Measurements from ENCODE around the gene IL19.

Gene IL19

DNA sequence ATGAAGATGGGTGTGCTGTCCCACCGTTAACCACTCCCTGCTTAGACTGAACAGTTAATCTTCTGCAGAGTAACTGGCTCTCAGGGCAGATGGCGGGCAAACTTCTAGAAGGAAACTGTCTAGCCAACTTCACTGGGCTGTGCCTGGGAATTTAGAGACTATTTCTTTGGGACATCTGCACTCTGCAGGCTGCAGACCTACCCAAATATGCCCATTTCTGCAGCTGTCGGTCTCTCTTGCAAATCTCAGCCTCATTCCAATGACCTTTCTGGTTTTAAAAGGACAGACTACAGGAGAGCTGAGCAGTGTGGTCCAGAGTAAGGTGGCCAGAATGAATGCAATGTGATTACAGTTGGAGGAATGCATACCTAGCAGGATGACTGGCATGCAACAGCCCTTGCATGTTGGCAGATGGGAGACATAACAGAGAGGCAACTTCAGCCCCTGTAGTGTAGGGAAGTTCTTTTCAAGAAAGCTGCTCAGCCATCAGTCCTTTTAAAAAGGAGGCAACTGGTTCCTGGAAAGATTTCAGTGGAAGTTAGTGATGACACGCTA is 68.5 kb downstream of the IL19 start:
- H3K36me3 ChIP-seq (ENCODE audit: control insufficient read depth, insufficient read depth, low read length) = no peaks in the 10 kb centered on the region
- no peak overlapping the region for H3K27ac ChIP-seq (ENCODE audit: insufficient read depth, low read length, poor library complexity, severe bottlenecking)
- no peak overlapping the region for H3K4me3 ChIP-seq (ENCODE audit: insufficient read depth, low read depth, low read length, poor library complexity, severe bottlenecking)
- H3K27me3 ChIP-seq (replicated peaks; ENCODE audit: control insufficient read depth, insufficient read depth, low read length, poor library complexity, severe bottlenecking) = no peaks in the 10 kb centered on the region
- no peaks in the 10 kb centered on the region for H3K4me1 ChIP-seq (ENCODE audit: control insufficient read depth, insufficient read depth, low read length, poor library complexity, severe bottlenecking)
- DNase-seq = no peak
- no peaks in the 10 kb centered on the region for H3K9me3 ChIP-seq (ENCODE audit: control insufficient read depth, low read length)

DNA sequence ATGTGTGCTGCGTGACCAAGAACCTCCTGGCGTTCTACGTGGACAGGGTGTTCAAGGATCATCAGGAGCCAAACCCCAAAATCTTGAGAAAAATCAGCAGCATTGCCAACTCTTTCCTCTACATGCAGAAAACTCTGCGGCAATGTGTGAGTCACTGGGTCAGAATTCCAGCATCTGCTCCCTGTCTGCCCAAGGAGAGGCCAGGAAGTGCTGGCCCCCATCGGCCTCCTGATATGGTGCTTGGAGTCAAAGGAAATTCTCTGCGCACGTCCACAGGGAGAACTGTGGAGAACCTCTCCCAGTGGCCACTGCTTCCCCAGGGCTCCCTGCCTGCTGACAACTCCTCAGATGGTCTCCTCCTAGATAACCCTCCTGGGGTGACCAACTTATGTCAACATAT is 69.3 kb downstream of the IL19 start:
- Histone ChIP-seq H3K4me1 (ENCODE audit: control insufficient read depth, insufficient read depth, low read length, poor library complexity, severe bottlenecking) (no peaks in the 10 kb centered on the region), H3K27ac (ENCODE audit: insufficient read depth, low read length, poor library complexity, severe bottlenecking) (no peak overlapping the region), H3K36me3 (ENCODE audit: control insufficient read depth, insufficient read depth, low read length) (no peaks in the 10 kb centered on the region), H3K27me3 (replicated peaks; ENCODE audit: control insufficient read depth, insufficient read depth, low read length, poor library complexity, severe bottlenecking) (no peaks in the 10 kb centered on the region), H3K4me3 (ENCODE audit: insufficient read depth, low read depth, low read length, poor library complexity, severe bottlenecking) (no peak overlapping the region), H3K9me3 (ENCODE audit: control insufficient read depth, low read length) (no peaks in the 10 kb centered on the region)
- DNase-seq = no peak

DNA sequence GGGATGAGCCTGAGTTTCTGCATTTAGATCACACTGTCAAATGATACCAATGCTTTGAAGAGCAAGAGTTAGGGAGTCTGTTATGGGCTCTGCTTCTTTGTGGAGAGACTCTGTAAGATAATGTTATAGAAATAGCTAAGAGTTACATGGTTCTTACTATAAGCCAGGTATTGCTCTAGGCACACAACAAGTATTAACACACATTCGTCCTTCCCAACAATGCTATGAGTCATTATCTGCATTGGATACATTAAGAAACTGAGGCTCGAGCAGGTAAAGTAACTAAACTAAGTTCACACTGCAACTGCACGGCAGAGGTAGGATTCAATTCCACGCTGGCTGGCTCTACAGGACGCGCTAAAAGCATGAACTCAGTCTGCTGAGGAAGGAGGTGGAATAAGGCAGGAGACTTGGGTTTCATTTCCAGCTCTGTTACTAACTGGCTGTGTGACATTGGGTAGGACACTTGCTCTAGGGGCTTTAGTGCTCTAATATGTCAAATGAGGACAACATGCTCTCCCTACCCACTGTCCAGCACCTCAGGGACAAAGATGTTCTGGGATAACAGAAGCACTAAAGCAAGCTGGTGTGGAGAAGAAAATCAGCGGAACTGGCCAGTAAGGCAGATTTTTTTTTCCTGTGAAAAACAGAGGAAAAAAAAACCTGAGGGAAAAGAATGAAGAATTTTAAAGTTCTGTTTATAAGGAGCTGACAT is 71.2 kb downstream of the IL19 start:
- no peak overlapping the region for H3K4me3 ChIP-seq (ENCODE audit: insufficient read depth, low read depth, low read length, poor library complexity, severe bottlenecking)
- H3K27me3 ChIP-seq (replicated peaks; ENCODE audit: control insufficient read depth, insufficient read depth, low read length, poor library complexity, severe bottlenecking) = no peaks in the 10 kb centered on the region
- no peak overlapping the region for H3K27ac ChIP-seq (ENCODE audit: insufficient read depth, low read length, poor library complexity, severe bottlenecking)
- H3K9me3 ChIP-seq (ENCODE audit: control insufficient read depth, low read length) = no peaks in the 10 kb centered on the region
- no peaks in the 10 kb centered on the region for H3K36me3 ChIP-seq (ENCODE audit: control insufficient read depth, insufficient read depth, low read length)
- H3K4me1 ChIP-seq (ENCODE audit: control insufficient read depth, insufficient read depth, low read length, poor library complexity, severe bottlenecking) = no peaks in the 10 kb centered on the region
- no peak for DNase-seq

DNA sequence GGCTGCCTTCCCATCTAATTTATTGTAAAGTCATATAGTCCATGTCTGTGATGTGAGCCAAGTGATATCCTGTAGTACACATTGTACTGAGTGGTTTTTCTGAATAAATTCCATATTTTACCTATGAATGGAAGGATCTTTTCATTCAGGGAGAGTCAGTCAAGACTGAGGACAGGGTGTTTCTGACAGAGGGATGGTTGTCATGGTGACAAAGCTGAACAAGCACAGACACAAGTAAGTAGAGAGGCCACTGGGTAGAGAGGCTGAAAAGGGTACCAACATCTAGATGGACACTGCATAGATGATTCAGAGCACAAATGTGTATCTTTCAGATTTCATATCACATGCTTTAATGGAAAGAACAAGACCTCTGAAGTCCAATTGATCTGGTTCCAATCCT is 72.3 kb downstream of the IL19 start:
- Histone ChIP-seq H3K4me3 (ENCODE audit: insufficient read depth, low read depth, low read length, poor library complexity, severe bottlenecking) (no peak overlapping the region), H3K27ac (ENCODE audit: insufficient read depth, low read length, poor library complexity, severe bottlenecking) (no peak overlapping the region), H3K9me3 (ENCODE audit: control insufficient read depth, low read length) (no peaks in the 10 kb centered on the region), H3K36me3 (ENCODE audit: control insufficient read depth, insufficient read depth, low read length) (no peaks in the 10 kb centered on the region), H3K4me1 (ENCODE audit: control insufficient read depth, insufficient read depth, low read length, poor library complexity, severe bottlenecking) (no peaks in the 10 kb centered on the region), H3K27me3 (replicated peaks; ENCODE audit: control insufficient read depth, insufficient read depth, low read length, poor library complexity, severe bottlenecking) (no peaks in the 10 kb centered on the region)
- DNase-seq = no peak

DNA sequence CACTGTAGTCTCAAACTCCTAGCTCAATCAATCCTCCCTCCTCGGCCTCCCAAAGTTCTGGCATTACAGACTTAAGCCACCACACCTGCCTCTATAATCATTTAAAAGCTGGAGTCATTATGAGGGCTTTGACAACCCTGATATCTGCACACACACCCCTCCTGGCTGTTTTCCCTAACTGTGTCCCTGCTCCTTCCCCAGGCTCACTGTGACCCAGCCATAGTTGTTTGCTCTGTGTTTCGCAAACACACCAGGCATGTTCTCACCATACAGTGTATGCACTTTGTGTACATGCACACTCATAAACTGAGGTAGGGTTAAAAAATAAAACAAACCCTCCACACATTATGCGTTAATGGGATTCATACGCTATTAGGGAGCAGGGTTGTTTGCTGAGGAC is 73.1 kb downstream of the IL19 start:
- Histone ChIP-seq H3K36me3 (ENCODE audit: control insufficient read depth, insufficient read depth, low read length) (no peaks in the 10 kb centered on the region), H3K9me3 (ENCODE audit: control insufficient read depth, low read length) (no peaks in the 10 kb centered on the region), H3K27me3 (replicated peaks; ENCODE audit: control insufficient read depth, insufficient read depth, low read length, poor library complexity, severe bottlenecking) (no peaks in the 10 kb centered on the region), H3K4me1 (ENCODE audit: control insufficient read depth, insufficient read depth, low read length, poor library complexity, severe bottlenecking) (no peaks in the 10 kb centered on the region), H3K27ac (ENCODE audit: insufficient read depth, low read length, poor library complexity, severe bottlenecking) (no peak overlapping the region), H3K4me3 (ENCODE audit: insufficient read depth, low read depth, low read length, poor library complexity, severe bottlenecking) (no peak overlapping the region)
- no peak for DNase-seq

DNA sequence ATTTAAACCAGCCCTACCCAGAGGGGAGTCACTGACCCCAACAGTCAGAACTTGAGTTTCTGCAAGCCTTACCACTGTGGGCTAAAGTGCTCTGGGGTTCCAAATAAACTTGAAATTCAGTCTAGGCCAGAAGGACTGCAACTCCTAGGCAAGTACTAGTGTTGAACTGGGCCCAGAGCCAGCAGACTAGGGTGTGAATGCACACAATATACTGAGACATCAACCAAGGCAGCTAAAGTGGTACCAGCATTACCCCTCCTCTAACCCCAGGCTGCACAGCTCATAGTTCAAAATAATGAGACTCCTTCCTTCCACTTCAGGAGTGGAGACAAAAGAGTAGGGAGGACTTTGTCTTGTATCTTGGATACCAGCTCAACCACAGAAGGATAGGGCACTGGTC is 75.9 kb downstream of the IL19 start:
- Histone ChIP-seq H3K4me1 (ENCODE audit: control insufficient read depth, insufficient read depth, low read length, poor library complexity, severe bottlenecking) (no peaks in the 10 kb centered on the region), H3K27me3 (replicated peaks; ENCODE audit: control insufficient read depth, insufficient read depth, low read length, poor library complexity, severe bottlenecking) (no peaks in the 10 kb centered on the region), H3K27ac (ENCODE audit: insufficient read depth, low read length, poor library complexity, severe bottlenecking) (no peak overlapping the region), H3K9me3 (ENCODE audit: control insufficient read depth, low read length) (no peaks in the 10 kb centered on the region), H3K36me3 (ENCODE audit: control insufficient read depth, insufficient read depth, low read length) (no peaks in the 10 kb centered on the region), H3K4me3 (ENCODE audit: insufficient read depth, low read depth, low read length, poor library complexity, severe bottlenecking) (no peak overlapping the region)
- DNase-seq = no peak

DNA sequence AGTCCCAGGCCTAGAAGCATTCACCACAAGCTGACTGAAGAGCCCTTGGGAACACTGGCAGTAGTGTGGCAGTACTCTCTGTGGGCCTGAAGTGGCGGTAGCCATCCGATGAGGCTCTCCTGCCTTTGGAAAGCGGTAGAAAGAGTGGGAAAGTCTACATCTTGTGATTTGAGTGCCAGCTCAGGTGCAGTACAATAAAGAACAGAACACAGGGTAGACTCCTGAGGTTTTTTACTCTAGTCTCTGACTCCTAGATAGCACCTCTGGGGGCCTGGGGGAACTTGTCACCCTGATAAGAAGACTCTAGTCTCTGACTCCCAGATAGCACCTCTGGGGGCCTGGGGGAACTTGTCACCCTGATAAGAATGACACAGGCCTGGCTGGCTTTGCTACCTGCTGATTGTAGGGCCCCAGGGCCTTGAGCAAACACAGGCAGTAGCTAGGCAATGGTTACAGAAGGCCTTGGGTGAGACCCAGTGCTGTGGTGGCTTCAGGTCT is 76.8 kb downstream of the IL19 start:
- H3K36me3 ChIP-seq (ENCODE audit: control insufficient read depth, insufficient read depth, low read length) = no peaks in the 10 kb centered on the region
- no peaks in the 10 kb centered on the region for H3K27me3 ChIP-seq (replicated peaks; ENCODE audit: control insufficient read depth, insufficient read depth, low read length, poor library complexity, severe bottlenecking)
- no peak overlapping the region for H3K4me3 ChIP-seq (ENCODE audit: insufficient read depth, low read depth, low read length, poor library complexity, severe bottlenecking)
- H3K27ac ChIP-seq (ENCODE audit: insufficient read depth, low read length, poor library complexity, severe bottlenecking) = no peak overlapping the region
- no peaks in the 10 kb centered on the region for H3K9me3 ChIP-seq (ENCODE audit: control insufficient read depth, low read length)
- H3K4me1 ChIP-seq (ENCODE audit: control insufficient read depth, insufficient read depth, low read length, poor library complexity, severe bottlenecking) = no peaks in the 10 kb centered on the region
- DNase-seq = no peak

DNA sequence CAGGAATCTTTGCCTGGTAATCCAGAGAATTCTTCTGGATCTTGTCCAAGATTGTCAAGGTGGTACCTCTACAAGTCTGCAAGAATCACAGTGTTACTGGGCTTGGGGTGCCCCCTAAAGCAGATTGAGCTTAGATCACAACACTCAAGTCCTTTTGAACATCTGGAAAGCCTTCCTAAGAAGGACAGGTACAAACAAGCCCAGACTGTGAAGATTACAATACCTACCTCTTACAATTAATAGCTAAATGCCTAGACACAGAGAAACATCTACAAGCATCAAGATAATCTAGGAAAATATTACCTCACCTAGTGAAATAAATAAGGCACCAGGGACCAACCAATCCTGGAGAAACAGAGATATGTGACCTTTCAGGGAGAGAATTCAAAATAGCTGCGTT is 77.4 kb downstream of the IL19 start:
- H3K27me3 ChIP-seq (replicated peaks; ENCODE audit: control insufficient read depth, insufficient read depth, low read length, poor library complexity, severe bottlenecking) = no peaks in the 10 kb centered on the region
- H3K9me3 ChIP-seq (ENCODE audit: control insufficient read depth, low read length) = no peaks in the 10 kb centered on the region
- no peaks in the 10 kb centered on the region for H3K36me3 ChIP-seq (ENCODE audit: control insufficient read depth, insufficient read depth, low read length)
- DNase-seq = no peak
- no peak overlapping the region for H3K27ac ChIP-seq (ENCODE audit: insufficient read depth, low read length, poor library complexity, severe bottlenecking)
- no peak overlapping the region for H3K4me3 ChIP-seq (ENCODE audit: insufficient read depth, low read depth, low read length, poor library complexity, severe bottlenecking)
- H3K4me1 ChIP-seq (ENCODE audit: control insufficient read depth, insufficient read depth, low read length, poor library complexity, severe bottlenecking) = no peaks in the 10 kb centered on the region

DNA sequence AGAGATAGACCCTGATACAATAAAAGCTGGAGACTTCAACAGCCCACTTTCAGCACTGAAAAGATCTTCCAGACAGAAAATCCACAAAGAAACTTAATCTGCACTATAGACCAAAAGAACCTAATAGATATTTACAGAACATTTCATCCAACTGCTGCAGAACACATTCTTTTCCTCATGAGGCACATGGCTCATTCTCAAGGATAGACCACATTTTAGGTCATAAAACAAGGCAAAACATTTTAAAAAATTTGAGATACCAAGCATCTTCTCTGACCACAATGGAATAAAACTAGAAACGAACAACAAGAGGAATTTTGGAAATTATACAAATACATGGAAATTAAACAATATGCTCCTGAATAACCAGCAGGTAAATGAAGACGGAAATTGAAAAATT is 79.8 kb downstream of the IL19 start:
- Histone ChIP-seq H3K4me3 (ENCODE audit: insufficient read depth, low read depth, low read length, poor library complexity, severe bottlenecking) (no peak overlapping the region), H3K27ac (ENCODE audit: insufficient read depth, low read length, poor library complexity, severe bottlenecking) (no peak overlapping the region), H3K9me3 (ENCODE audit: control insufficient read depth, low read length) (no peaks in the 10 kb centered on the region), H3K27me3 (replicated peaks; ENCODE audit: control insufficient read depth, insufficient read depth, low read length, poor library complexity, severe bottlenecking) (no peaks in the 10 kb centered on the region), H3K4me1 (ENCODE audit: control insufficient read depth, insufficient read depth, low read length, poor library complexity, severe bottlenecking) (no peaks in the 10 kb centered on the region), H3K36me3 (ENCODE audit: control insufficient read depth, insufficient read depth, low read length) (no peaks in the 10 kb centered on the region)
- no peak for DNase-seq

DNA sequence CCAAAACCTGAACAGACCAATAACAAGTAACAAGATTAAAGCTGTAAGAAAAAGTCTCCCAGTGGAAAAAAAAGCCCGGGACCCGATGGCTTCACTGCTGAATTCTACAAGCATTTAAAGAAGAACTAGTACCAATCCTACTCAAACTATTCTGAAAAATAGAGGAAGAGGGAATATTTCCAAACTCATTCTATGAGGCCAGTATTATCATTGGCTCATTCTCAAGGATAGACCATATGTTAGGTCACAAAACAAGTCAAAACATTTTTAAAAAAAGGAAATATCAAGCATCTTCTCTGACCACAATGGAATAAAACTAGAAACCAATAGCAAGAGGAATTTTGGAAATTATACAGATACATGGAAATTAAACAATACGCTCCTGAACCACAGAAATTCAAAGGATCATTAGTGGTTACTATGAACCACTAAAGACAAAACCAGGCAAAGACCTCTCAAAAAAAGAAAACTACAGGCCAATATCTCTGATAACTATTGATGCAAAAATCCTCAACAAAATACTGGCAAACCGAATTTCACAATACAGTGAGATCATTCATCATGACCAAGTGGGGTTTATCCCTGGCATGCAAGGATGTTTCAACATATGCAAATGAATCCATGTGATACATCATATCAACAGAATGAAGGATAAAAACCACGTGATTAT is 80.9 kb downstream of the IL19 start:
- no peak overlapping the region for H3K4me3 ChIP-seq (ENCODE audit: insufficient read depth, low read depth, low read length, poor library complexity, severe bottlenecking)
- DNase-seq = no peak
- H3K27ac ChIP-seq (ENCODE audit: insufficient read depth, low read length, poor library complexity, severe bottlenecking) = no peak overlapping the region
- H3K27me3 ChIP-seq (replicated peaks; ENCODE audit: control insufficient read depth, insufficient read depth, low read length, poor library complexity, severe bottlenecking) = no peaks in the 10 kb centered on the region
- H3K9me3 ChIP-seq (ENCODE audit: control insufficient read depth, low read length) = no peaks in the 10 kb centered on the region
- no peaks in the 10 kb centered on the region for H3K4me1 ChIP-seq (ENCODE audit: control insufficient read depth, insufficient read depth, low read length, poor library complexity, severe bottlenecking)
- H3K36me3 ChIP-seq (ENCODE audit: control insufficient read depth, insufficient read depth, low read length) = no peaks in the 10 kb centered on the region

All from effector memory CD4-positive, alpha-beta T cell (primary cell).